HCT116 (cell line): Measurements from ENCODE around the gene CFAP99. TPM values are rescaled to one million over a fixed set of nuclear protein-coding genes. Genes with fewer than 3 reads are reported as not detected.

Experiments used
- ATAC-seq: fragments of 200-7000 bp; cut with Tn5 transposase; 2 replicates; pipeline ENCODE4 v1.9.1; 2020; ENCODE audit warnings: mild to moderate bottlenecking, moderate library complexity
- BruUV-seq: library from RNA; stranded (reverse); fragments of 400-500 nt; replicated peaks from 2 replicates; lab custom pipeline; 2021; lab: Mats Ljungman, UMichigan
- CTCF ChIA-PET: fragments of 300-600 bp; sonication (Branson Sonifier 250); formaldehyde crosslinking; loops from one replicate; lab custom pipeline; 2021; ENCODE audit warnings: antibody characterized with exemption; lab: Charles Lee
- POLR2A ChIA-PET: fragments of 300-600, 350-600 bp; sonication (Branson Sonifier 250); formaldehyde crosslinking; loops from one replicate; lab custom pipeline; 2021; ENCODE audit warnings: antibody characterized with exemption; lab: Charles Lee
- RAD21 ChIA-PET, 2 experiments: fragments of 300-600 bp; sonication (Branson Sonifier 250); formaldehyde crosslinking; loops; one replicate each; lab custom pipeline; 2023; ENCODE audit warnings: low total read pairs in 2 of 2; ENCODE audit not compliant: uncharacterized antibody in 2 of 2, unreplicated experiment in 2 of 2, low non-redundant PET in 1 of 2; lab: Charles Lee
- DNase-seq: peaks from one replicate; pipeline ENCODE4 v3.0.0-alpha.2; 2010; ENCODE audit warnings: low read depth, low spot score
- H2AFZ ChIP-seq: fragments of 200-600 bp; shearing (Covaris generic), sonication (generic); 2 replicates; pipeline ENCODE4 v1.6.1; 2017; ENCODE audit warnings: low read depth, mixed run types, mixed read lengths, antibody characterized with exemption, low read length; ENCODE audit not compliant: poor library complexity, severe bottlenecking
- H3K27ac ChIP-seq: 2 replicates; pipeline ENCODE4 v1.5.1; 2012; ENCODE audit warnings: low read depth, low read length
- H3K27me3 ChIP-seq: fragments of 200-600 bp; sonication (generic); 2 replicates; pipeline ENCODE4 v1.6.1; 2016; ENCODE audit warnings: mixed run types, low read length, mixed read lengths; ENCODE audit not compliant: insufficient read depth
- H3K36me3 ChIP-seq, 2 experiments: fragments of 200-500 bp in 1 of 2; fragments of 200-600 bp in 1 of 2; sonication (Bioruptor generic) in 1 of 2; sonication (generic) in 1 of 2; 2 replicates each; pipeline versions ENCODE4 v1.5.1 to v1.6.1; 2014 to 2016; ENCODE audit warnings: low read length in 2 of 2, inconsistent platforms in 1 of 2, mixed read lengths in 1 of 2, mixed run types in 1 of 2; ENCODE audit not compliant: insufficient read depth in 2 of 2, control insufficient read depth in 1 of 2
- H3K4me1 ChIP-seq, 2 experiments: fragments of 200-600 bp in 1 of 2; sonication (generic) in 1 of 2; 2 replicates each; pipeline versions ENCODE4 v1.5.1 to v1.6.1; 2012 to 2017; ENCODE audit warnings: low read length in 2 of 2, inconsistent platforms in 1 of 2, mild to moderate bottlenecking in 1 of 2, mixed read lengths in 1 of 2, mixed run types in 1 of 2, moderate library complexity in 1 of 2; ENCODE audit not compliant: insufficient read depth in 2 of 2, control insufficient read depth in 1 of 2
- H3K4me2 ChIP-seq: fragments of 200-600 bp; sonication (generic); 2 replicates; pipeline ENCODE4 v1.6.1; 2017; ENCODE audit warnings: mixed run types, low read length, mixed read lengths
- H3K4me3 ChIP-seq, 2 experiments: fragments of 200-600 bp in 1 of 2; sonication (generic) in 1 of 2; replicated peaks in 1 of 2; 2 replicates each; pipeline ENCODE4 v1.5.1; 2011 to 2016; ENCODE audit warnings: low read length in 2 of 2, control low read depth in 1 of 2, low read depth in 1 of 2, mild to moderate bottlenecking in 1 of 2, mixed read lengths in 1 of 2, mixed run types in 1 of 2
- H3K79me2 ChIP-seq: fragments of 200-600 bp; sonication (generic); 2 replicates; pipeline ENCODE4 v1.6.1; 2017; ENCODE audit warnings: mild to moderate bottlenecking, mixed run types, low read length, moderate library complexity, mixed read lengths; ENCODE audit not compliant: insufficient read depth
- H3K9ac ChIP-seq: fragments of 200-600 bp; sonication (generic); 2 replicates; pipeline ENCODE4 v1.6.1; 2016; ENCODE audit warnings: low read length, mixed read lengths
- H3K9me2 ChIP-seq: fragments of 200-600 bp; sonication (generic), shearing (Covaris generic); 2 replicates; pipeline ENCODE4 v1.6.1; 2017; ENCODE audit warnings: mixed run types, mild to moderate bottlenecking, moderate library complexity; ENCODE audit not compliant: insufficient read depth
- H3K9me3 ChIP-seq, 2 experiments: fragments of 200-500 bp in 1 of 2; fragments of 200-600 bp in 1 of 2; sonication (Bioruptor generic) in 1 of 2; sonication (generic) in 1 of 2; 2 replicates each; pipeline ENCODE4 v1.6.1; 2014 to 2017; ENCODE audit warnings: low read length in 2 of 2, mixed read lengths in 2 of 2, inconsistent platforms in 1 of 2, low read depth in 1 of 2, mild to moderate bottlenecking in 1 of 2, mixed run types in 1 of 2, moderate library complexity in 1 of 2; ENCODE audit not compliant: control insufficient read depth in 1 of 2, insufficient read depth in 1 of 2
- H4K20me1 ChIP-seq: fragments of 200-600 bp; sonication (generic), shearing (Covaris generic); 2 replicates; pipeline ENCODE4 v1.6.1; 2017; ENCODE audit warnings: mixed run types, mild to moderate bottlenecking, moderate library complexity; ENCODE audit not compliant: insufficient read depth
- EGR1 ChIP-seq: IDR thresholded peaks from 2 replicates; pipeline ENCODE4 v1.6.1; 2012; ENCODE audit warnings: low read depth
- ELF1 ChIP-seq: IDR thresholded peaks from 2 replicates; pipeline ENCODE4 v1.6.1; 2012; ENCODE audit warnings: low read depth, borderline replicate concordance
- FOSL1 ChIP-seq: IDR thresholded peaks from 2 replicates; pipeline ENCODE4 v1.6.1; 2012; ENCODE audit warnings: low read depth
- POLR2AphosphoS5 ChIP-seq: IDR thresholded peaks from 2 replicates; pipeline ENCODE4 v1.6.1; 2011; ENCODE audit warnings: mild to moderate bottlenecking, low read depth, low read length, moderate library complexity
- RAD21 ChIP-seq: IDR thresholded peaks from 2 replicates; pipeline ENCODE4 v1.6.1; 2012; ENCODE audit warnings: low read depth, mild to moderate bottlenecking
- SIN3A ChIP-seq: IDR thresholded peaks from 2 replicates; pipeline ENCODE4 v1.6.1; 2012; ENCODE audit warnings: low read depth
- SRF ChIP-seq: IDR thresholded peaks from 2 replicates; pipeline ENCODE4 v1.6.1; 2012; ENCODE audit warnings: low read depth
- YY1 ChIP-seq: IDR thresholded peaks from 2 replicates; pipeline ENCODE4 v1.6.1; 2011; ENCODE audit warnings: low read length, low read depth, moderate library complexity, mild to moderate bottlenecking; ENCODE audit not compliant: insufficient replicate concordance; ENCODE audit errors: extremely low read depth
- ZFX ChIP-seq: fragments of 450-650 bp; IDR thresholded peaks from 2 replicates; pipeline ENCODE4 v1.6.1; 2017
- ZNF274 ChIP-seq: fragments of 200-500 bp; sonication (Bioruptor generic); IDR thresholded peaks from 2 replicates; pipeline ENCODE4 v1.6.1; 2014; ENCODE audit warnings: mild to moderate bottlenecking, low read depth, low read length, inconsistent platforms
- intact Hi-C: fragments of 100-400 bp; cut with micrococcal nuclease; formaldehyde crosslinking; loops from 2 replicates; pipeline ENCODE4 v1.10.0; 2022
- total RNA-seq: library from RNA; stranded (reverse); gene quantifications from one replicate; pipeline ENCODE4 v1.2.1, GENCODE V29; 2021; ENCODE audit not compliant: unreplicated experiment
- TF ChIP-seq, protein P1 (sequence below): IDR thresholded peaks from 2 replicates; pipeline ENCODE4 v1.6.1; 2011; ENCODE audit warnings: mild to moderate bottlenecking, low read length, moderate library complexity; ENCODE audit not compliant: insufficient replicate concordance; ENCODE audit errors: extremely low read depth
- TF ChIP-seq, protein P2 (sequence below), 3 experiments: fragments of 200-600 bp in 1 of 3; sonication (generic) in 1 of 3; IDR thresholded peaks in 2 of 3; conservative IDR thresholded peaks in 1 of 3; 2 replicates each; pipeline ENCODE4 v1.5.1; 2012 to 2017; ENCODE audit warnings: low read depth in 2 of 3, low read length in 2 of 3, antibody characterized with exemption in 1 of 3, borderline replicate concordance in 1 of 3, control low read depth in 1 of 3, mild to moderate bottlenecking in 1 of 3, mixed read lengths in 1 of 3, mixed run types in 1 of 3, moderate library complexity in 1 of 3; ENCODE audit not compliant: insufficient read depth in 1 of 3

The CFAP99 gene
- total RNA-seq, 1 experiment from 2014 or later: 0.42 TPM

DNA sequence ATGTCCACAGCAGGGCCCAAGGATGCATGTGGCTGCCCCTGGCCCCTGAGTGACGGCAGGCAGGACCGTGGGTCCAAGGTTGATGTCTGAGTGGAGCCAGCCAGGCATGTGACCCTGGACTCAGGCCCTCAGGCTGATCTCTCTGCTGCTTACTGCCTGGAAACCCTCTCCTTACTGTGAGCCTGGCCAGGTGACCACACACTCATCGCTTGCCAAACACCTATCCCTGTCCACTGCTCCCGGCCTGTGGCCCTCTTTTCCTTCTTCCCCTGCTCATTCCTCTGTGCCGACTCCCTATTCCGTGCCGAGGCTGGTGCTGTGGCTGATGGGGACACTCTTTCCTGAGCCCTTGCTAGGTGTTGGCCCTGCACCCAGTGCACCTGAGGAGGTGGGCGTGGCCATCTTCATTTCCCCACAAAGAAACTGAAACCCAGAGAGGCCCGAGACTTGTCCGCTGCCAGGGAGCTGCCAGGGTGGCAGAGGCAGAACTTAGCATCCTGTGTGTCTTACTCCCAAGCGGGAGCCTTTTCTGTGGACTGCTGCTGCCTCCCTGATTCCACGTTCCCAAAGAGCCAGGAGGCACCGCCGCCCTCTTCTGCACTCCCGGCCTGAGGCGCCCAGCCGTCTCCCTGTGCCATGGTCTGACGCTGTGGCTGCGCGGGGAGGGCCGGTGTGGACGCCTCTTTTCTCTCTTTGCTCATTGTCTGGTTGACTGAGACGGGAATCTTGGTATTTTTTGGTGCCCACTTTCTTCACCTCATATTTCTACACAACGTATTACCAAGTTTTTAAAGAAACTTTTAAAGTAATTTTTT lies 38.9 kb downstream of the CFAP99 start (continued):
- TF ChIP-seq, protein P1, sequence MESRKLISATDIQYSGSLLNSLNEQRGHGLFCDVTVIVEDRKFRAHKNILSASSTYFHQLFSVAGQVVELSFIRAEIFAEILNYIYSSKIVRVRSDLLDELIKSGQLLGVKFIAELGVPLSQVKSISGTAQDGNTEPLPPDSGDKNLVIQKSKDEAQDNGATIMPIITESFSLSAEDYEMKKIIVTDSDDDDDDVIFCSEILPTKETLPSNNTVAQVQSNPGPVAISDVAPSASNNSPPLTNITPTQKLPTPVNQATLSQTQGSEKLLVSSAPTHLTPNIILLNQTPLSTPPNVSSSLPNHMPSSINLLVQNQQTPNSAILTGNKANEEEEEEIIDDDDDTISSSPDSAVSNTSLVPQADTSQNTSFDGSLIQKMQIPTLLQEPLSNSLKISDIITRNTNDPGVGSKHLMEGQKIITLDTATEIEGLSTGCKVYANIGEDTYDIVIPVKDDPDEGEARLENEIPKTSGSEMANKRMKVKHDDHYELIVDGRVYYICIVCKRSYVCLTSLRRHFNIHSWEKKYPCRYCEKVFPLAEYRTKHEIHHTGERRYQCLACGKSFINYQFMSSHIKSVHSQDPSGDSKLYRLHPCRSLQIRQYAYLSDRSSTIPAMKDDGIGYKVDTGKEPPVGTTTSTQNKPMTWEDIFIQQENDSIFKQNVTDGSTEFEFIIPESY: no peak

DNA sequence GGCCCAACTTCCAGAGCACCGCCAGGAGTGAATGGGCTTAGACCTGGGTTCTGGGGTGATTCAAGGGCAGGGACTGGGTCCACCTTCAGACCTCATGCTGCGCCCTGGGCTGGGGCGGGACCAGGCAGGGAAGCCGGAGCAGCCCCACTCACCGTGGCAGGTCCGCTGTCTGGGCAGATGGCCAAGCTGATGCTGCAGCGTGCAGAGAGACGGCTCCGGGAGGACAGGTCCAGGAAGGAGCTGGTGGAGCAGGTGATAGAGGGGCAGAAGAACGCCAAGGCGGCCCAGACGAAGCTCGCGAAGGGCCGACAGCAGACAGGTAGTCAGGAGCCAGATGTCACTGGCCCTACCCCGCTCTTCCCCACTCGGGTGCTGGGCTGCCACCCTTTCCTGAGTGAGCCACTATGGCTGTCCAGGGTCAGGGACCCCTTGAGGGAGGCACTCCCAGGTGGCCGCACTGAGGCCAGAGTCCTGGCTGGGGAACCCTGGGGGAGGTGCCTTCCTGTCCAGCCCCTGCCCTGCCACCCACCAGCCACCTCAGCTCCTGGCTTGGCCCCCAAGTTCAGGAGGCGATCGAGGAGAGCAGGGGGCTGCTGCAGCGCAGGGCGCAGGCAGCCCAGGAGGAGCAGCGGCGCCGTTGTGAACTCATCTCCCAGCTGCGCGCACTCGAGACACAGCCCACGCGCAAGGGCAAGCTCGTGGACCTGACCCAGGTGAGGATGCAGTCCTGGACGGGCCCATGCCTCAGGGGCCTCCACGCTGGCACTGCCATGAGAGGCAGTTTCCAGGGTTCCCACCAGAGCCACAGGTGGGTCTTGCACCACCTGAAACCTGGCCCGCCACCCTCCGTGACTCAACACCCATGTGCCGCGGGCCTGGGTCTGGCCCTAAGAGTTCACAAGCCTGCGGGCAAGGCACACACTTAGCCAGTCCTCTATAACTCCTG lies 40.1 kb downstream of the CFAP99 start:
- intact Hi-C loops: no loop called here
- TF ChIP-seq ZNF274 (no peak), FOSL1 (no peak), SRF (no peak), RAD21 (no peak), YY1 (no peak), ELF1 (no peak), POLR2AphosphoS5 (no peak), ZFX (no peak), EGR1 (no peak), SIN3A (no peak)
- TF ChIP-seq, protein P1: no peak
- TF ChIP-seq, protein P2, sequence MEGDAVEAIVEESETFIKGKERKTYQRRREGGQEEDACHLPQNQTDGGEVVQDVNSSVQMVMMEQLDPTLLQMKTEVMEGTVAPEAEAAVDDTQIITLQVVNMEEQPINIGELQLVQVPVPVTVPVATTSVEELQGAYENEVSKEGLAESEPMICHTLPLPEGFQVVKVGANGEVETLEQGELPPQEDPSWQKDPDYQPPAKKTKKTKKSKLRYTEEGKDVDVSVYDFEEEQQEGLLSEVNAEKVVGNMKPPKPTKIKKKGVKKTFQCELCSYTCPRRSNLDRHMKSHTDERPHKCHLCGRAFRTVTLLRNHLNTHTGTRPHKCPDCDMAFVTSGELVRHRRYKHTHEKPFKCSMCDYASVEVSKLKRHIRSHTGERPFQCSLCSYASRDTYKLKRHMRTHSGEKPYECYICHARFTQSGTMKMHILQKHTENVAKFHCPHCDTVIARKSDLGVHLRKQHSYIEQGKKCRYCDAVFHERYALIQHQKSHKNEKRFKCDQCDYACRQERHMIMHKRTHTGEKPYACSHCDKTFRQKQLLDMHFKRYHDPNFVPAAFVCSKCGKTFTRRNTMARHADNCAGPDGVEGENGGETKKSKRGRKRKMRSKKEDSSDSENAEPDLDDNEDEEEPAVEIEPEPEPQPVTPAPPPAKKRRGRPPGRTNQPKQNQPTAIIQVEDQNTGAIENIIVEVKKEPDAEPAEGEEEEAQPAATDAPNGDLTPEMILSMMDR (IDR thresholded peaks at IDR 0.05 in 2 of 3, conservative IDR thresholded peaks at IDR 0.05 in 1 of 3; ENCODE audit: borderline replicate concordance in 1 of 3, insufficient read depth in 1 of 3, low read depth in 2 of 3, low read length in 2 of 3): no peak
- RAD21 ChIA-PET: no interaction called here
- Histone ChIP-seq H3K4me1 (peaks cover 8 to 16% of the 10 kb centered on the region in 2 experiments; a peak in 3 of 4 replicates), H3K27me3 (no peaks in the 10 kb centered on the region), H3K9me2 (no peaks in the 10 kb centered on the region), H3K9me3 (no peaks in the 10 kb centered on the region), H3K9ac (no peak overlapping the region), H3K27ac (no peak overlapping the region), H3K4me3 (no peak overlapping the region), H2AFZ (no peak overlapping the region), H3K4me2 (no peak overlapping the region), H4K20me1 (no peaks in the 10 kb centered on the region), H3K36me3 (no peaks in the 10 kb centered on the region), H3K79me2 (no peaks in the 10 kb centered on the region)
- DNase-seq (no peak), ATAC-seq (no peak)
- POLR2A ChIA-PET: no interaction called here
- CTCF ChIA-PET: no interaction called here
- no TSS peak for BruUV-seq
